ENCODE measurements around the gene CAPN9. TPM values are rescaled to one million over a fixed set of nuclear protein-coding genes. Genes with fewer than 3 reads are reported as not detected.

Gene CAPN9
- polyA plus RNA-seq, 1 donor (not counting 4 experiments of a cell fraction or from before 2014, with no cell fraction given): not detected

DNA sequence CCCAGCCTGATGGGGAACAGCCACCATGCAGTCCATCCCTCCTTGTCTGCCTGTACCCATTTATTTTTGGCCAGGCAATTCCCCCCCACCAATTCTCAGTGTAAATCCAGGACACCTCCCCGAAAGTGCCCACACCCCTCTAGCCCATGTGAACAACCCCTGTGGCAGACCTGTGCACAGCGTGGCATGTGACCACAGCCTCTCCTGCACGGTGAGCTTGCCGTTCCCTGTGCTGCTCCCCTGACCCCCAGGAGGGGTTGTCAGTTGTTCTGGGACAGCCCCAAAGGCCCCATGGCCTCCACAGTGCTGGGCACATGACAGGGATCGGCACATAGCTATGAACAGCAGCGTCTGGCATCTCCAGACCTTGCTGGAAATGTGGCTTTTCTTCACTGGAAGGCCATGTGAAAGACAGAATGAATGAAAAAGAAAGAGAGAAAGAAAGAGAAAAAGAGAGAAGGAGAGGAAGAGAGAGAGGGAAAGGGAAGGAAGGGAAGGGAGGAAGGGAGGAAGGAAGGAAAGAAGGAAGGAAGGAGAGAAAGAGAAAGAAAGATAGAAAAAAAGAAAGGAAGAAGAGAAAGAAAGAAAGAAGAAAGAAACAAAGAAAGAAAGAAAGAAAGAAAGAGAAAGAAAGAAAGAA is 3.9 kb downstream of the CAPN9 start:
- no peaks in the 10 kb centered on the region for H3K27me3 ChIP-seq (ENCODE audit: control insufficient read depth, extremely low read depth, insufficient read depth, low read length)

DNA sequence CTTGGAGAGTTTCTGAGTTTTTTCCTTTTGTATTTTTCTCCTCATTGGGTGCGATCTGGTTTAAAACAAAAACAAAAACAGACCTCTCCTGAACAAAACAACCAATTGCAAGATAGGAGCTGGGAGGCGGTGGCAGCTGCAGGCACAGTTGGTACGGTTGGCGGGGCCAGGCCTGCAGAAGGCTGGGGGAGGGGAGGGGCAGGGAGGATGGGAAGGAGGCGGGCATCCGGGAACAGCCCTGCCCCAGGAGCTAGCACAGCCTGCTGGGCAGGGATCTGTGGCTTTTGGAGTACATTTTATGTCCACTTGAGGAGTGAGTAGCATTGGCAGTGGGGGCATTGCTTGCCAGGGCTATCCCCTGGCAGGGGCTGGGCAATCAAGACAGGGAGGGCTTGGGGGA is 5.2 kb downstream of the CAPN9 start:
- FAIRE-seq: no peak
- no peak overlapping the region for H3K4me2 ChIP-seq (ENCODE audit: control insufficient read depth, extremely low read depth, insufficient read depth, low read depth, low read length)
- no peak overlapping the region for H2AFZ ChIP-seq (ENCODE audit: control insufficient read depth, low read length)
- H3K27ac ChIP-seq (ENCODE audit: control insufficient read depth, insufficient read depth, low read length): no peak overlapping the region
- no peak for DNase-seq (ENCODE audit: low read depth, low spot score)
- dilution Hi-C loops (cut with MboI; ENCODE audit: extremely low pct_ligation_motif_present, low sequenced_read_pairs): no loop called here
- H3K9me1 ChIP-seq (ENCODE audit: control insufficient read depth, extremely low read depth, insufficient read depth, low read length): no peaks in the 10 kb centered on the region
- H4K20me1 ChIP-seq (ENCODE audit: control insufficient read depth, extremely low read depth, insufficient read depth, low read length): no peaks in the 10 kb centered on the region
- H3K9ac ChIP-seq (ENCODE audit: control insufficient read depth, extremely low read depth, insufficient read depth, low read length): no peak overlapping the region
- H3K9me3 ChIP-seq (ENCODE audit: control insufficient read depth, low read depth, low read length): no peaks in the 10 kb centered on the region
- no peak overlapping the region for H3K4me3 ChIP-seq (ENCODE audit: control insufficient read depth in 2 of 3, extremely low read depth in 1 of 3, insufficient read depth in 2 of 3, low read depth in 1 of 3, low read length in 3 of 3)
- TF ChIP-seq, protein P1, sequence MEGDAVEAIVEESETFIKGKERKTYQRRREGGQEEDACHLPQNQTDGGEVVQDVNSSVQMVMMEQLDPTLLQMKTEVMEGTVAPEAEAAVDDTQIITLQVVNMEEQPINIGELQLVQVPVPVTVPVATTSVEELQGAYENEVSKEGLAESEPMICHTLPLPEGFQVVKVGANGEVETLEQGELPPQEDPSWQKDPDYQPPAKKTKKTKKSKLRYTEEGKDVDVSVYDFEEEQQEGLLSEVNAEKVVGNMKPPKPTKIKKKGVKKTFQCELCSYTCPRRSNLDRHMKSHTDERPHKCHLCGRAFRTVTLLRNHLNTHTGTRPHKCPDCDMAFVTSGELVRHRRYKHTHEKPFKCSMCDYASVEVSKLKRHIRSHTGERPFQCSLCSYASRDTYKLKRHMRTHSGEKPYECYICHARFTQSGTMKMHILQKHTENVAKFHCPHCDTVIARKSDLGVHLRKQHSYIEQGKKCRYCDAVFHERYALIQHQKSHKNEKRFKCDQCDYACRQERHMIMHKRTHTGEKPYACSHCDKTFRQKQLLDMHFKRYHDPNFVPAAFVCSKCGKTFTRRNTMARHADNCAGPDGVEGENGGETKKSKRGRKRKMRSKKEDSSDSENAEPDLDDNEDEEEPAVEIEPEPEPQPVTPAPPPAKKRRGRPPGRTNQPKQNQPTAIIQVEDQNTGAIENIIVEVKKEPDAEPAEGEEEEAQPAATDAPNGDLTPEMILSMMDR (optimal IDR thresholded peaks at IDR 0.05 in 1 of 3, IDR thresholded peaks at IDR 0.05 in 1 of 3, conservative IDR thresholded peaks at IDR 0.05 in 1 of 3; ENCODE audit: extremely low read depth in 1 of 3, insufficient read depth in 2 of 3, low read length in 3 of 3): no peak
- TF ChIP-seq EZH2 (IDR thresholded peaks at IDR 0.05; ENCODE audit: low read length): no peak
- H3K27me3 ChIP-seq (ENCODE audit: control insufficient read depth, extremely low read depth, insufficient read depth, low read length): no peaks in the 10 kb centered on the region
- no peaks in the 10 kb centered on the region for H3K36me3 ChIP-seq (ENCODE audit: control insufficient read depth in 2 of 2, extremely low read depth in 1 of 2, insufficient read depth in 2 of 2, low read length in 2 of 2)
- H3K79me2 ChIP-seq (ENCODE audit: control insufficient read depth, insufficient read depth, low read length): no peaks in the 10 kb centered on the region
- H3K4me1 ChIP-seq (ENCODE audit: control insufficient read depth, extremely low read depth, insufficient read depth, low read length): no peaks in the 10 kb centered on the region

More for the DNA sequence above, 3.9 kb downstream of the CAPN9 start:
- no peaks in the 10 kb centered on the region for H3K9me3 ChIP-seq (ENCODE audit: control insufficient read depth, low read depth, low read length)
- dilution Hi-C loops (cut with MboI; ENCODE audit: extremely low pct_ligation_motif_present, low sequenced_read_pairs): no loop called here
- DNase-seq (ENCODE audit: low read depth, low spot score): no peak
- FAIRE-seq: no peak
- no peak overlapping the region for H3K4me3 ChIP-seq (ENCODE audit: control insufficient read depth in 2 of 3, extremely low read depth in 1 of 3, insufficient read depth in 2 of 3, low read depth in 1 of 3, low read length in 3 of 3)
- TF ChIP-seq, protein P1 (optimal IDR thresholded peaks at IDR 0.05 in 1 of 3, IDR thresholded peaks at IDR 0.05 in 1 of 3, conservative IDR thresholded peaks at IDR 0.05 in 1 of 3; ENCODE audit: extremely low read depth in 1 of 3, insufficient read depth in 2 of 3, low read length in 3 of 3): no peak
- TF ChIP-seq EZH2 (IDR thresholded peaks at IDR 0.05; ENCODE audit: low read length): no peak
- no peaks in the 10 kb centered on the region for H3K4me1 ChIP-seq (ENCODE audit: control insufficient read depth, extremely low read depth, insufficient read depth, low read length)
- H3K36me3 ChIP-seq (ENCODE audit: control insufficient read depth in 2 of 2, extremely low read depth in 1 of 2, insufficient read depth in 2 of 2, low read length in 2 of 2): no peaks in the 10 kb centered on the region
- no peak overlapping the region for H2AFZ ChIP-seq (ENCODE audit: control insufficient read depth, low read length)
- no peaks in the 10 kb centered on the region for H4K20me1 ChIP-seq (ENCODE audit: control insufficient read depth, extremely low read depth, insufficient read depth, low read length)
- H3K27ac ChIP-seq (ENCODE audit: control insufficient read depth, insufficient read depth, low read length): no peak overlapping the region
- H3K9me1 ChIP-seq (ENCODE audit: control insufficient read depth, extremely low read depth, insufficient read depth, low read length): no peaks in the 10 kb centered on the region
- no peaks in the 10 kb centered on the region for H3K79me2 ChIP-seq (ENCODE audit: control insufficient read depth, insufficient read depth, low read length)
- no peak overlapping the region for H3K4me2 ChIP-seq (ENCODE audit: control insufficient read depth, extremely low read depth, insufficient read depth, low read depth, low read length)
- H3K9ac ChIP-seq (ENCODE audit: control insufficient read depth, extremely low read depth, insufficient read depth, low read length): no peak overlapping the region
